SH-SY5Y (cell line): ENCODE results near the gene ATP9A.

ENCODE experiments used
- GATA2 ChIP-seq: IDR thresholded peaks from 2 replicates; pipeline ENCODE4 v1.6.1; 2011; ENCODE audit warnings: mild to moderate bottlenecking, low read depth, low read length
- GATA3 ChIP-seq: IDR thresholded peaks from 2 replicates; pipeline ENCODE4 v1.6.1; 2011; ENCODE audit warnings: low read depth, mild to moderate bottlenecking, low read length, moderate library complexity

ATP9A gene

GRCh38 chr20:51768759-51769517 is 748 bp upstream of the ATP9A start:
- TF ChIP-seq GATA3 (no peak), GATA2 (no peak)

- TF ChIP-seq GATA3 (no peak), GATA2 (no peak)
Observed at GRCh38 chr20:51766994-51767866, 960 bp downstream of the ATP9A start.

- TF ChIP-seq GATA2, result no peak
Observed at GRCh38 chr20:51763965-51764602, 4.1 kb downstream of the ATP9A start.

GRCh38 chr20:51760905-51761546 is 7.2 kb downstream of the ATP9A start:
- no peak for TF ChIP-seq GATA3
- TF ChIP-seq GATA2, result no peak

GRCh38 chr20:51759769-51760510 is 8.2 kb downstream of the ATP9A start:
- no peak for TF ChIP-seq GATA2
- no peak for TF ChIP-seq GATA3

- TF ChIP-seq GATA2 (no peak), GATA3 (no peak)
Observed at GRCh38 chr20:51758978-51759544, 9.1 kb downstream of the ATP9A start.

GRCh38 chr20:51757226-51757625 is 11.0 kb downstream of the ATP9A start:
- TF ChIP-seq GATA2, result no peak
- no peak for TF ChIP-seq GATA3

- TF ChIP-seq GATA3, result no peak
- no peak for TF ChIP-seq GATA2
Observed at GRCh38 chr20:51756653-51757052, 11.5 kb downstream of the ATP9A start.

GRCh38 chr20:51752343-51752951 is 15.7 kb downstream of the ATP9A start:
- no peak for TF ChIP-seq GATA3
- no peak for TF ChIP-seq GATA2

- TF ChIP-seq GATA3 (no peak), GATA2 (no peak)
Observed at GRCh38 chr20:51750770-51751388, 17.3 kb downstream of the ATP9A start.

GRCh38 chr20:51750037-51750769 is 18.0 kb downstream of the ATP9A start:
- no peak for TF ChIP-seq GATA3
- no peak for TF ChIP-seq GATA2

- no peak for TF ChIP-seq GATA3
- TF ChIP-seq GATA2, result no peak
Observed at GRCh38 chr20:51749674-51750036, 18.5 kb downstream of the ATP9A start.
